Peyer's patch (tissue), 4 donors: Measurements from ENCODE around the gene CARD16. TPM values are rescaled to one million over a fixed set of nuclear protein-coding genes. Genes with fewer than 3 reads are reported as not detected.

Source experiments
- DNase-seq, 3 donors: peaks; one replicate each; pipeline ENCODE4 v3.0.0-alpha.2; 2017 to 2019
- H3K27ac ChIP-seq, 4 donors: fragments of 200-600 bp; sonication (generic); one replicate each; pipeline ENCODE4 v1.5.1; 2016 to 2019
- H3K27me3 ChIP-seq, 2 donors: fragments of 200-600 bp; sonication (generic); one replicate each; pipeline ENCODE4 v1.5.1; 2019
- H3K36me3 ChIP-seq, 3 donors: fragments of 200-600 bp; sonication (generic); one replicate each; pipeline ENCODE4 v1.5.1; 2016 to 2019
- H3K4me1 ChIP-seq, 4 donors: fragments of 200-600 bp; sonication (generic); one replicate each; pipeline ENCODE4 v1.5.1; 2016 to 2019
- H3K4me3 ChIP-seq, 4 donors: fragments of 200-600 bp; sonication (generic); 1 replicate in 3 of 4; 2 replicates in 1 of 4; pipeline ENCODE4 v1.5.1; 2016 to 2019; ENCODE audit warnings: mild to moderate bottlenecking in 1 of 4
- H3K9me3 ChIP-seq, 4 donors: fragments of 200-600 bp; sonication (generic); one replicate each; pipeline ENCODE4 v1.5.1; 2016 to 2019; ENCODE audit warnings: mild to moderate bottlenecking in 1 of 4
- POLR2A ChIP-seq, 2 donors: fragments of 450-650 bp; IDR thresholded peaks; one replicate each; pipeline ENCODE4 v1.5.1; 2017; ENCODE audit warnings: antibody characterized with exemption in 2 of 2, mild to moderate bottlenecking in 2 of 2, moderate library complexity in 2 of 2
- total RNA-seq, 4 donors: library from RNA; depleted of rRNA; stranded (reverse); fragments of >200 nt; gene quantifications; one replicate each; pipeline ENCODE4 v1.1.0, GENCODE V29; 2016
- TF ChIP-seq, protein P1 (sequence below), 6 experiments: fragments of 450-650 bp in 4 of 6; fragments of 200-600 bp in 2 of 6; sonication (generic) in 1 of 6; IDR thresholded peaks; one replicate each; pipeline ENCODE4 v1.5.1; 2017 to 2019; ENCODE audit warnings: antibody characterized with exemption in 6 of 6, mild to moderate bottlenecking in 3 of 6, moderate library complexity in 1 of 6

CARD16 gene
- total RNA-seq, 4 donors from 2014 or later = 9.2 to 43.3 (median 24.7) TPM

DNA sequence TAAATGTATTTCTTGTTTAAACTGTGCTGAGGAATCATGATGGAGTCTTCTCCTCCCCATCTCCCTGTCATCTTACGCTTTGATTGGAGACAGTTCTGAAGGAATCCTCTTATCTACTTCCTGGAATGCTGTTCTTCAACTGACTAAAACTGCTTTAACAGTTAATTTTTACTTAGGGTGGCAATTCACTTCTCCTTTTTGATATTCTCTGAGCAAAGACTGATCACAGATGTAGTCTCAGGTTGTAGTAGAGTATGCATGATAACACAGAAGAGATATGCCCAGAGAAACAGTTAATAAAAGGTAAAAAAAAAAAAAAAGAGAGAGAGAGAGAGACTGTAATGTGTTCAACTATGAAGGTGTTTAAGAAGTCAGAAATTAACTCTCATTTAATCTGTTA, 20.7 kb downstream of the CARD16 start:
- H3K36me3 ChIP-seq = peaks cover 0 to 34% (median 0%) of the 10 kb centered on the region in 3 donors
- peaks cover 0 to 17% (median 4%) of the 10 kb centered on the region in 4 donors for H3K4me1 ChIP-seq
- TF ChIP-seq POLR2A (IDR thresholded peaks at IDR 0.05) = no peak
- H3K9me3 ChIP-seq = no peaks in the 10 kb centered on the region
- no peak for DNase-seq
- H3K27me3 ChIP-seq = no peaks in the 10 kb centered on the region
- H3K4me3 ChIP-seq = no peak overlapping the region
- H3K27ac ChIP-seq = peak overlapping the region in 1 of 4 donors; percentile 3

DNA sequence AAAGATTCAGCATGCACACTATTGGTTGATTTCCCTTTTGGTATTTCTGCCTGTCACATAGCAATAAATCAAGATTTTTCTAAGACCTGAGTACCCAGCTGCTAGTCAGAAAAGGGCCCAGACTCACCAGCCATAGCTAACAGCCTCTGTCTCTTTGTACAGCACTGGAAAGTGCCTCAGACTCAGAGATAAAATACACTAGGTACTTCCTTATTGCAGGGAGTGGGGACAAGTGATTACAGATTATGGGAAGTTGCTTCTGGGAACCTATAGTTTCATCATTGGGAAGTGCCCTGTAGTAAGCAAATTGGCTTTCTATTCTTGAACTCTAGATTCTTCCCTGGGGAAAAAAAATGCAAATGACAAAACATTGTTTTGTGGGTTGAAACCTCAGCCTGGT, 22.1 kb downstream of the CARD16 start, which contains the start of gene CASP5:
Gene CASP5 (minus strand): TSS at position 166 of the 400 bp plus-strand sequence. CDS start 32 bp downstream, at position 134.
- peak within 1 kb of the TSS in 1 of 4 donors; percentile 42 for H3K4me3 ChIP-seq
- peak; percentile 22 to 51 for TF ChIP-seq POLR2A (IDR thresholded peaks at IDR 0.05)
- TF ChIP-seq, protein P1, sequence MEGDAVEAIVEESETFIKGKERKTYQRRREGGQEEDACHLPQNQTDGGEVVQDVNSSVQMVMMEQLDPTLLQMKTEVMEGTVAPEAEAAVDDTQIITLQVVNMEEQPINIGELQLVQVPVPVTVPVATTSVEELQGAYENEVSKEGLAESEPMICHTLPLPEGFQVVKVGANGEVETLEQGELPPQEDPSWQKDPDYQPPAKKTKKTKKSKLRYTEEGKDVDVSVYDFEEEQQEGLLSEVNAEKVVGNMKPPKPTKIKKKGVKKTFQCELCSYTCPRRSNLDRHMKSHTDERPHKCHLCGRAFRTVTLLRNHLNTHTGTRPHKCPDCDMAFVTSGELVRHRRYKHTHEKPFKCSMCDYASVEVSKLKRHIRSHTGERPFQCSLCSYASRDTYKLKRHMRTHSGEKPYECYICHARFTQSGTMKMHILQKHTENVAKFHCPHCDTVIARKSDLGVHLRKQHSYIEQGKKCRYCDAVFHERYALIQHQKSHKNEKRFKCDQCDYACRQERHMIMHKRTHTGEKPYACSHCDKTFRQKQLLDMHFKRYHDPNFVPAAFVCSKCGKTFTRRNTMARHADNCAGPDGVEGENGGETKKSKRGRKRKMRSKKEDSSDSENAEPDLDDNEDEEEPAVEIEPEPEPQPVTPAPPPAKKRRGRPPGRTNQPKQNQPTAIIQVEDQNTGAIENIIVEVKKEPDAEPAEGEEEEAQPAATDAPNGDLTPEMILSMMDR (IDR thresholded peaks at IDR 0.05) = no peak
- DNase-seq = peak in 1 of 3 donors; percentile 58
- peaks cover 0 to 21% (median 0%) of the 10 kb centered on the region in 3 donors for H3K36me3 ChIP-seq
- H3K27me3 ChIP-seq = no peaks in the 10 kb centered on the region
- no peaks in the 10 kb centered on the region for H3K9me3 ChIP-seq
- peaks cover 0 to 13% (median 4%) of the 10 kb centered on the region in 4 donors for H3K4me1 ChIP-seq
- peak within 1 kb of the TSS in 2 of 4 donors; percentile 67 to 87 for H3K27ac ChIP-seq

- no peak for DNase-seq
- no peaks in the 10 kb centered on the region for H3K9me3 ChIP-seq
- H3K36me3 ChIP-seq = peaks cover 0 to 19% (median 0%) of the 10 kb centered on the region in 3 donors
- peaks cover 0 to 12% (median 3%) of the 10 kb centered on the region in 4 donors for H3K4me1 ChIP-seq
- H3K27me3 ChIP-seq = no peaks in the 10 kb centered on the region
- H3K4me3 ChIP-seq = peak overlapping the region in 1 of 4 donors; percentile 42
- no peak for TF ChIP-seq POLR2A (IDR thresholded peaks at IDR 0.05)
- TF ChIP-seq, protein P1 (IDR thresholded peaks at IDR 0.05) = no peak
- H3K27ac ChIP-seq = peak overlapping the region in 2 of 4 donors; percentile 67 to 87
Observed at GRCh38 chr11:105022527-105022926, 22.6 kb downstream of the CARD16 start.

DNA sequence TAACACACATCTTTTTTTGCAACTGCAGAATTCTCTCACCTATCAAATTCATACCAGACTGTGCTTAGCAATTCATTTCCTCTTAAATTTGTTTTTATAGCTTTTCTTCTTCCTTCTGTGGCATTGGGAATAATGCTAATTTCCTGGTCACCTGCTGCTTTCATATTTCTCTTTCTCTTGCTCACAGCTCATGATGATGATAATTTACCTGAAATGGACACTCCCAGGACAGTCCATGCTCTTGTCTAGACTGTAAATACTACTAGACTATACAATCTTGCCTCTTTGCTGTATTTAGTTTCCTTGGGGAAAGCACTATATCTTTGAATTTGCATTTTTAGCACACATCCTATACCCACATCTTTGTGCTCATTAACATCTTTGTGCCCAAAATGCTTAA, 37.7 kb downstream of the CARD16 start:
- DNase-seq = no peak
- TF ChIP-seq POLR2A (IDR thresholded peaks at IDR 0.05) = no peak
- H3K27ac ChIP-seq = no peak overlapping the region
- no peaks in the 10 kb centered on the region for H3K4me1 ChIP-seq
- no peaks in the 10 kb centered on the region for H3K36me3 ChIP-seq
- H3K27me3 ChIP-seq = no peaks in the 10 kb centered on the region
- no peak overlapping the region for H3K4me3 ChIP-seq
- H3K9me3 ChIP-seq = no peaks in the 10 kb centered on the region

DNA sequence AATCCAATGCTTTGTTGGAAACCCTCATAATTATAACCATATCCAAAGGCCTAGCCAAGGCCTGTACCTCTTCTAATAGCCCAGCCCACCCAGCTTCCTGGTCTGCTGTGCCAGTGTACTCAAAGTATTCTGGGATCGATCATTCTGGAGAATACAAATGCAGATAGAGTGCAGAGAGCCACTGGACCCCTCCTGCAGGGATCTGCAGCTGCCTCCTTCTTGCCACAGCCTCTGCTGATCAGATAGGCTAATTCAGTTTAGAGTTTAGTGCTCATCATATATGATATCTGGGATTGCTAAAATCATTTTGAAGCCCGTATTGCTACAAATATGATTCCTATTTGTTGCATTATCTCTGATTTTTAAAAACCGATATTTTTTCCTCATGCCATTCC, 39.7 kb downstream of the CARD16 start:
- Histone ChIP-seq H3K9me3 (no peaks in the 10 kb centered on the region), H3K27ac (no peak overlapping the region), H3K36me3 (no peaks in the 10 kb centered on the region), H3K4me1 (no peaks in the 10 kb centered on the region), H3K4me3 (no peak overlapping the region), H3K27me3 (no peaks in the 10 kb centered on the region)
- no peak for TF ChIP-seq POLR2A (IDR thresholded peaks at IDR 0.05)
- TF ChIP-seq, protein P1 (IDR thresholded peaks at IDR 0.05) = no peak
- no peak for DNase-seq

GRCh38 chr11:105004021-105004420, 41.1 kb downstream of the CARD16 start:
- Histone ChIP-seq H3K36me3 (no peaks in the 10 kb centered on the region), H3K4me3 (no peak overlapping the region), H3K27me3 (no peaks in the 10 kb centered on the region), H3K9me3 (no peaks in the 10 kb centered on the region), H3K4me1 (no peaks in the 10 kb centered on the region), H3K27ac (no peak overlapping the region)
- no peak for DNase-seq
- no peak for TF ChIP-seq POLR2A (IDR thresholded peaks at IDR 0.05)

DNA sequence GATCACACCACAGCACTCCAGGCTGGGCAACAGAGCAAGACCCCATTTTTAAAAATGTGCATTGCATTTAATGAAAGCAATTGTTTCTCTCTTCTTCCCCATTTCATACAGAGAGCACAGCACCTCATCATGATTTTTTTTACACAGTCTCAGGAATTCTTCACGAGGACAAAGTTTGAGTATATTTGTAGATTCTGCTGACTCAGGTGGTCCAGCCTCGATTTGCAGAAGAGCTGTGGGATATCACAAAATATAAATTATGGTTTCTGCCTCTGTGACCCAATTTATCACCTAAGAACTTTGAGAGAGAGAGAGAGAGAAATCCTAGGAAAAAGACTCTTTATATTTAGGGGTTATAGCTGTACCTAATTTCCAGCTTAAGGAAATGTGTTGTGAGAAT, 42.0 kb downstream of the CARD16 start:
- Histone ChIP-seq H3K4me1 (no peaks in the 10 kb centered on the region), H3K4me3 (no peak overlapping the region), H3K27ac (no peak overlapping the region), H3K9me3 (no peaks in the 10 kb centered on the region), H3K27me3 (no peaks in the 10 kb centered on the region), H3K36me3 (no peaks in the 10 kb centered on the region)
- no peak for TF ChIP-seq POLR2A (IDR thresholded peaks at IDR 0.05)
- TF ChIP-seq, protein P1 (IDR thresholded peaks at IDR 0.05) = no peak
- DNase-seq = no peak
